Occipital lobe (tissue), 2 donors: ENCODE measurements around the gene TCF12. TPM values are rescaled to one million over a fixed set of nuclear protein-coding genes. Genes with fewer than 3 reads are reported as not detected.
"Not testable (repeated sequence)": the region's sequence is repeated elsewhere in the genome, so short reads cannot be mapped to it uniquely, and the experiment has no call there.

ENCODE experiments used
- DNase-seq: peaks from one replicate; lab custom pipeline; 2025; lab: John Stamatoyannopoulos, UW
- total RNA-seq: library from RNA; depleted of rRNA; stranded (reverse); fragments of >200 nt; gene quantifications from one replicate; pipeline ENCODE4 v1.2.3, GENCODE V29; 2014

The TCF12 gene
- total RNA-seq, 1 donor from 2014 or later = 143 TPM

- DNase-seq = no peak
Measured at GRCh38 chr15:56946150-56946549, 27.7 kb downstream of the TCF12 start.

DNA sequence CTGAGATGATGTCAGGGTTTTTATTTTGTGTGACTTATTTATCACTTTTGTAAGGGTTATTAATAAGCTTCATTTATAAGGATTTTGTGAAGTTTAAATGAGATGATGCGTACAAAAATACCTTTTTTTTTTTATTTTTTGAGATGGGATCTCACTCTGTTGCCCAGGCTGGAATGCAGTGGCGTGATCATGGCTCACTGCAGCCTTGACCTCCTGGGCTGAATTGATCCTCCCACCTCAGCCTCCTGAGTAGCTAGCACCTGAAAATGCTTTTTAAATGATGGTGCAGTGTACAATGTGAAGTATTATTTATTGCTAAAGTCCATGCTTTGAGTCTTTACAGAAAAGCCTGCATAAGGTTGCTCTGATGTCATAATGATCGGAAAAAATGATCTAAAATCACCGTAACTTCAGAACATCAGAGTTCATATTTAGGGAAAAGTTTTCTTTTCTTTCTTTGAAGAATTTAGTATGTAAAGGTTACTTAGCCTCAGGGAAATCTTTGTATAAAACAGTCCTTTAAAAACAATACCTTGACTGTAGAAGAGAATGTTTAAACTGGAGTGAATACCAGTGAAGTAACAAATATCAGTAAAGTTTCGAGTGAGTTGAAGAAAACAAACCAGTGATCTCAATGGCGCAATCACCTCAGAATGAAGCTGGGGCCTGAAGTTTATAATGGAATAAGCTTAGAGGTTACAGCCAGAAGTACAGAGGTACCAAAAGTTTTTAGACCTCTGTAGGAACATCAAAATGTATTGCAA lies 29.7 kb downstream of the TCF12 start:
- DNase-seq = no peak

- DNase-seq = no peak
Measured at GRCh38 chr15:56948764-56949101, 30.3 kb downstream of the TCF12 start.

DNA sequence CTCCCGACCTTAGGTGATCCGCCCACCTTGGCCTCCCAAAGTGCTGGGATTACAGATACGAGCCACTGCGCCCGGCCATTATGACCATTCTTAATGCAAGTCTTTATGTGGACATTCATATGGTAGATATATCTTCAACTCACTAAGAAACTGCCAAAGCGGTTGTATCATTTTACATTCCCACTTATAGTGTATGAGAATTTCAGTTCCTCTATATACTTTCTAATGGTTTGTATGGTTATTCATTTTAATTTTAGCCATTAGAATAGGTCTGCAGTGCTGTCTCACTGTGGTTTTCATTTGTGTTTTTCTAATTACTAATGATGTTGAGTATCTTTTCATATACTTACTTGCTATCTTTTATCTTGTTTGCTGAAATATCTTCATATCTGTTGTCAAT lies 32.5 kb downstream of the TCF12 start:
- DNase-seq = no peak

GRCh38 chr15:56953790-56954189 lies 35.3 kb downstream of the TCF12 start:
- no peak for DNase-seq

GRCh38 chr15:56955011-56955410 lies 36.6 kb downstream of the TCF12 start:
- not testable (repeated sequence) for DNase-seq

DNA sequence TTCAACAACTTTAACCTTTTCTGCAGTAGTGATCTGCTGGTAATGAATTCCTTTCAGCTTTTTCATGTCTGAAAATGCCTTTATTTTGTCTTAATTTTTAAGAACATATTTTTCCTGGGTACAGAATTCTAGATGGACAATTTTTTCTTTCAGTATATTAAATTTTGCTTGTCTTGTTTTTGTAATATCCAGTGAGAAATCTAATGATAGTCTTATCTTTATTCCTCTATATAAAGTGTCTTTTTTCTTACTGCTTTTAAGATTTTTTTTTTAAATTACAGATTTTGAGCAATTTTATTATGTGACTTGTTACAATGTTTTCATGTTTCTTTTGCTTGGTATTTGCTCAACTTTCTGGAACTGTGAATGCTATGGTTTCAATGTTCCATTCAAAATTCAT lies 38.1 kb downstream of the TCF12 start:
- no peak for DNase-seq

- no peak for DNase-seq
Measured at GRCh38 chr15:56957812-56958406, 39.5 kb downstream of the TCF12 start.

DNA sequence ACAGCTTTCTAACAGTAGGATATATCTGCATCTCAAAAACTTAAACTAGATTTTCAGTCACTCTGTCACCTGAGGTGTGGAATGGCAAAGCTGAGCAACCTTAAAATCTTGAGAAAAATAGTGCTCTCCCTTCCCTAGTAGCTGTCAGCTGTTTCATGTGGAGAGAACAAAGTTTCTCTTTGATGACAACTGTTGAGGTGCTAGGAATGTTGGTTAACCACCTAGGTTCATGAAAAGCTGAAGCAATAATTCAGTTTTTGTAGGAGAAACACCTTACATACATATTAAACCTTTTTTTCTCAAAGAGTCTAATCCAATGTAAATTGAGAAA lies 40.8 kb downstream of the TCF12 start:
- DNase-seq = no peak

GRCh38 chr15:56960116-56960515 lies 41.7 kb downstream of the TCF12 start:
- DNase-seq = no peak

DNA sequence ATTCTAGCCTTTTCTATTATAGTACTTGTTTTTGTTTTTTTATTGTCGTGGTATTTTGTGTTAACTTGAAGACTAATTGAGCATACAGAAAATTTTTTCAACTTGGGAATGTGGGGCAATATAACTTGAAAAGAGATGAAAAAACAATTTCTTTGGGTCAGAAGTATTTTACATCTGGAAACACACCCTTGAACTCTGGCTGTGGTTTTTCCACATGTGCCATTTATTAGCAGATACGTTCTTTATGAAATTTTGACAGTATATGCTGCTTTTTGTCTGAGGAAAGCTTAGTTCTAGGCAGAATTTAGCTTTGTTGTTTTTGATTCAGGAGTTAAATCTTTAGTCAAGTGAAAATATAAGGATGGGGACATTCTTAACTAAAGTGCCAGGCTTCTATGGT lies 44.7 kb downstream of the TCF12 start:
- DNase-seq = no peak

GRCh38 chr15:56963710-56964109 lies 45.3 kb downstream of the TCF12 start:
- DNase-seq = no peak

- DNase-seq = no peak
Measured at GRCh38 chr15:56964182-56964581, 45.7 kb downstream of the TCF12 start.

- no peak for DNase-seq
Measured at GRCh38 chr15:56965231-56966013, 47.0 kb downstream of the TCF12 start.

- DNase-seq = no peak
Measured at GRCh38 chr15:56967336-56967735, 48.9 kb downstream of the TCF12 start.

DNA sequence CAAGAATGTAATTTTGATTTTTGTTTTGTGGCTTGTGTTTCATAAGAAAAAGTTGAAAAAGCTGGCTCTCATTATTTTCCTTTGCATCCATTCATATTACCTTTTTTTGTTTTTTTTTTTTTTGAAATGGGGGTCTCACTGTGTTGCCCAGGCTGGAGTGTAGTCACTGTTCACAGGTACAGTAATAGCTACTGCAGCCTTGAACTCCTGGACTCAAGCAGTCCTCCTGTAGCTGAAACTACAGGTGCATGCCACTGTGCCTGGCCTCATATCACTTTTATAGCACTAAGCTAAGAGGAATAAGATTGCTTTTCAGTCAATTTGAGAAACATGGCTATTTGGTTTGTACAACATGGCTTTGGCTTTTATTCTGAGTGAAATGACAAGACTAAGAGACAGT lies 49.8 kb downstream of the TCF12 start:
- DNase-seq = no peak

DNA sequence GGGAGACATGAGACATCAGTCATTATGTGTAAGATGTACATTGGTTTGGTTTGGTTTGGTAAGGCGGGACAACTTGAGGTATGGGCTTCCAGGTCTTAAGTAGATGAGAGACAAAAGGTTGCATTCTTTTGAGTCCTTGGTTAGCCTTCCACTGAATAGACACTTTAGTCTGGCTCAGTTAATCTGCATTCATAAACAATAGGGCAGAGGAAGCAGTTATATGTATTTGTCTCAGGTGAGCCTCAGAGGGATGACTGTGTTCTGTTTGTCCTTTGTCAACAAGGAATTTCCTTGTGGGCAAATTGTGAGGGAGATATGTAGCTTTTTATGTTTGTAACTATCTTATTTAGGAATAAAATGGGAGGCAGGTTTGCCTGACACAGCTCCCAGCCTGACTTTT lies 50.4 kb downstream of the TCF12 start:
- DNase-seq = no peak

GRCh38 chr15:56969265-56969895 lies 50.9 kb downstream of the TCF12 start:
- DNase-seq = no peak

GRCh38 chr15:56971571-56971970 lies 53.1 kb downstream of the TCF12 start:
- DNase-seq = no peak

DNA sequence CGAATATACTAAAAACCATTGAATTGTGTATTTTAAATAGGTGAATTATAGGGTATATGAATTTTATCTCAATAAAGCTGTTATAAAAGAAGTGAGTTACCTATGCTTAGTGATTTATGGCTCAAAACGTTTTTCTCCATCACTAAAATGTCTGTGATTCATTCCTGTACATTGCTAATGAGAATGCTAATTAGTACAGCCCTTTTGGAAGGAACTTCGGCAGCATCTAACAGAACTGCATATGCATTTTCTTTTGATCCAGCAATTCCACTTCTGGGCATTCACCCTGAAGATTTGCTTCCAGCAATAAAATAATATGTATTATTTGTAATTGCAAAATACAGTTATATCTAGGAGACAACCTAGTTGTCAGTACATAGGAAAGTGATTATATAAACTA lies 53.6 kb downstream of the TCF12 start:
- no peak for DNase-seq

DNA sequence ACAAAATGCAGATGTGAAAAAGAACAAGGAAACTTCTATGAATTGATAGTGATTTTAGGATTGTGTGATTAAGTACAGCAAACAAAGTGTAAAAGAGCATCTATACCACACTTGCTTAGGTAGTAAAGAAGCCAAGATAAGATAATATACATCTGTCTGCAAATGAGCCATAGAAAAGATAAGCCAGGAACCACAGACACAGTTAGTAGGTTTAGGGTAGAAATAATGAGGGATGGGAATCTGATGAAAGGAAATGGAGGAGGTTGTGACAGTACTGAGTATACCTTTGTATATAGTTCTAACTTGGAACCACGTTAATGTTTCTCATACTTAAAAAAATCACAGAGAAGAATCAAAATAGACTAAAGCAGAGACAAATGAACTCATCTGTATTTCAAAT lies 54.0 kb downstream of the TCF12 start:
- no peak for DNase-seq

GRCh38 chr15:56973463-56973862 lies 55.0 kb downstream of the TCF12 start:
- DNase-seq = no peak
